Activated CD8-positive, alpha-beta memory T cell treated with anti-CD3 and anti-CD28 coated beads for 24 hours (primary cell): ENCODE data around the gene BCLAF1.

ENCODE experiments used
- DNase-seq: peaks from one replicate; pipeline ENCODE4 v3.0.0-alpha.2; 2020

The BCLAF1 gene, protein sequence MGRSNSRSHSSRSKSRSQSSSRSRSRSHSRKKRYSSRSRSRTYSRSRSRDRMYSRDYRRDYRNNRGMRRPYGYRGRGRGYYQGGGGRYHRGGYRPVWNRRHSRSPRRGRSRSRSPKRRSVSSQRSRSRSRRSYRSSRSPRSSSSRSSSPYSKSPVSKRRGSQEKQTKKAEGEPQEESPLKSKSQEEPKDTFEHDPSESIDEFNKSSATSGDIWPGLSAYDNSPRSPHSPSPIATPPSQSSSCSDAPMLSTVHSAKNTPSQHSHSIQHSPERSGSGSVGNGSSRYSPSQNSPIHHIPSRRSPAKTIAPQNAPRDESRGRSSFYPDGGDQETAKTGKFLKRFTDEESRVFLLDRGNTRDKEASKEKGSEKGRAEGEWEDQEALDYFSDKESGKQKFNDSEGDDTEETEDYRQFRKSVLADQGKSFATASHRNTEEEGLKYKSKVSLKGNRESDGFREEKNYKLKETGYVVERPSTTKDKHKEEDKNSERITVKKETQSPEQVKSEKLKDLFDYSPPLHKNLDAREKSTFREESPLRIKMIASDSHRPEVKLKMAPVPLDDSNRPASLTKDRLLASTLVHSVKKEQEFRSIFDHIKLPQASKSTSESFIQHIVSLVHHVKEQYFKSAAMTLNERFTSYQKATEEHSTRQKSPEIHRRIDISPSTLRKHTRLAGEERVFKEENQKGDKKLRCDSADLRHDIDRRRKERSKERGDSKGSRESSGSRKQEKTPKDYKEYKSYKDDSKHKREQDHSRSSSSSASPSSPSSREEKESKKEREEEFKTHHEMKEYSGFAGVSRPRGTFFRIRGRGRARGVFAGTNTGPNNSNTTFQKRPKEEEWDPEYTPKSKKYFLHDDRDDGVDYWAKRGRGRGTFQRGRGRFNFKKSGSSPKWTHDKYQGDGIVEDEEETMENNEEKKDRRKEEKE

DNA sequence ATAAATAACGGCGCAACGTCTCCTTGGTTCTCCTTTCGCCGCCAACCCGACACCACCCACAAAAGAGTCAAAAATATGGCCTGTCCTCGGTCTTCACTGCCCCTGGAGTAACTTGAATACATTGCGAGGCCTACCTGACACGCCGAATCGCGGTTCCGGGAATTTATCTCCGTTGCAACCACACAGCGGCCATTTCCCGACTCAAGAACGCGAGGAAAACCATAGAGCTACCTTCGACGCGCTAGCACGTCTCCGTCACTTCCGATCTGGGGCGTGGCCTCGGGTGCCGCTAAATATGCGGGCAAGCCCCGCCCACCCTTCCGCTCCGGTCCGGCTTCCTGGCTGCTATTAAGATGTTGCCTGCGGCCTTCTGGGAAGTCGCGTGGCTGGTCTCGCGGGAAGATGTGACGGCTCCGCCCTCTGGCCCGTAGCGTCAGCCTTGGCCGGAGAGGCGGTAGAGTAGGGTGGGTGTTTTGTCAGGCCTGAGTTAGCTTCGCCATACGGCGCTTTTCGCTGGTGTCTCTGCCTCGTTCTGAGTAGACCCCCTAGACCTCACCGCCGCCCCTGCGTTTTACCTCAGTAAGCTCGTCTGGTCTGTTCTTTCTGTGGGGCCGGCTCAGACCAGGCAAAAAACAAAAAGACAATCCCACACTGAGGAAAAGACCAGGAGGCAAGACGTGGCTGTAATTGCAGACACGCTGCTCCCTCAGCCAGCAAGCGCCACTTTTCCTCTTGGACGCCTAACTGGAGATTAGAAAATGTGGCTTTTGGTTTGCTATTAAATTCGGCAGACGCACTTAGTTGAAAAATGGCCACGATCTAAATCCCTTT, at the start of gene BCLAF1:
Gene BCLAF1, minus strand, starts transcription at position 268 of the 831 bp plus-strand sequence. CDS start 9,980 bp downstream, outside the sequence.
- DNase-seq = peak; percentile 99

DNA sequence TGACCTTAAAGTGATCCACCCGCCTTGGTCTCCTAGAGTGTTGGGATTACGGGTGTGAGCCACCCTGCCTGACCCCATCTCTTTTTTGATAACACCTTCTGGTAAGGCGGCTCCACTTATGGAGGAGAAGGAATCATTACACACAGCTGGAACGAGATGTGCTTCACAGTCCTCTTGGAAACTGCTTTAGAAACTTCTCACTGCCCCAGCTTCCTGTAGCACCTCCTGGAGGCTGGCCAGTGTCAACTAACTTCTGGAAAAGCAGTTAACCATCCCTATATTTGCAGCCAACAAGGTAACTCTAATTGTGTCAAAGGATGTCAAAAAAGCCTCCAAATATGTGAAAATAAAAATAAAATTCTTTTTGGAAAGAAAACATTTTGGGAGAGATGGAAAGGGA, 48.8 kb upstream of the BCLAF1 start:
- no peak for DNase-seq

DNA sequence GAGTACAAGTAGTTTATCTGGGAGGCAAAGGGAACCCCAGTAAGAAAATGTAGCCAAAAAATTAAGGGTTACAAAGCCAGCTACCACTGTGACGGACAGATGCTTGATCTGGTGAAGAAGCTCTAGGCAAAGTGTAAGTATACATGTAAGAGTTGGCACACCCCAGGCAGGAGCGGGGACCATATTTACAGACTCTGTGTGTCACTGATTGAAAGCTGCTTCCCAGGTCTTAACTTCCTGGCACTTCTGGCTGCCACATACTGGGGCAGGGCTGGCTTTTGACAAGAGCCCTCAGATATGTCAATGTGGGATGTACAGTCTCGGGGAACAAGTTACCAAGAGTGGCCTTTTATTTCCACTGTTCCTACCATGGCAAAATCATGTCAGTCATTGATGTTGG, 48.0 kb upstream of the BCLAF1 start:
- no peak for DNase-seq

GRCh38 chr6:136337121-136337520, 47.5 kb upstream of the BCLAF1 start:
- no peak for DNase-seq

DNA sequence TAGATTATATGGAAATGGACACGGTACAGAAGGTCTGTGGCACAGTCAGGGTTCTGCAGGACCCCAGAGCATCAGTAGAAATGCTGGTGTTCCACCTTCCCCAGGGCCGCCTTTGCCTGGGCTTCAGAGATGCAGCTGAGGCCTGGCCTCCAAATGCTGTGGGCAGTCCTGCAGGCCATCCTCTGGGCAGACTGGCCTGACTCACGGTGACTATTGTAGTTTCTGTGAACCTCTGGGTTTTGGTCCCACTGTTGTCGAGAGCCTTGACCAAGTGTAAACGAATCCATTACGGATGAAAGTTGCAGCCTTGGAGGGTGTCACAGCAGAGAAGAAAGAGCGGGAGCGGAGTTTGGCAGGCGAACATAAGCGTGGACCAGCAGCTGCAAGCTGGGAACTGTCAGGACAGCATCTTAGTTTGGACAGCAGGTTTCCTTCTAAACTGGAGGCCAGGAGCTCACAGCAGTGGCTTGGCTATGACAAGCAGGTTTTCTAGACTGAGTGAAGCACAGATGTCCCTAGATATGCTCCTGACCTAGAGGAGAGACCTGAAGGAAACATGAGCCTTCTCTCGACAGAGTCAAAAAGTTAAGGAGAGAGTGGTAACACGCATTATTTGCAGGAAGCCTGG, 46.2 kb upstream of the BCLAF1 start:
- DNase-seq = no peak

GRCh38 chr6:136334853-136335252, 45.2 kb upstream of the BCLAF1 start:
- DNase-seq = no peak

DNA sequence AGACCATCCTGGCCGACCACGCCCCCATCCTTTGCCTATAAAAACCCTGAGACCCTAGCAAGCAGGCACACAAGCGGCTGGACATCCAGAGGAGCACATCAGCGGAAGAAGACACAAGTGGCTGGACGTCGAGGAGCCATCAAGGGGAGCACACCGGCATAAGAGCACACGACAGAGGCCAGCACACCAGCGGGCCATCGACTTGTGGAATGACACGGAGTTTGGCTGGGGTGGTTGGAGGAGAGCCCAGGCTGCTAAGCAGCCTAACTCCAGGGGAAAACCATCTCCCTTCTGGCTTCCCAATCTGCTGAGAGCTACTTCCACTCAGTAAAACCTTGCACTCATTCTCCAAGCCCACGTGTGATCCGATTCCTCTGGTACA, 44.8 kb upstream of the BCLAF1 start:
- no peak for DNase-seq

DNA sequence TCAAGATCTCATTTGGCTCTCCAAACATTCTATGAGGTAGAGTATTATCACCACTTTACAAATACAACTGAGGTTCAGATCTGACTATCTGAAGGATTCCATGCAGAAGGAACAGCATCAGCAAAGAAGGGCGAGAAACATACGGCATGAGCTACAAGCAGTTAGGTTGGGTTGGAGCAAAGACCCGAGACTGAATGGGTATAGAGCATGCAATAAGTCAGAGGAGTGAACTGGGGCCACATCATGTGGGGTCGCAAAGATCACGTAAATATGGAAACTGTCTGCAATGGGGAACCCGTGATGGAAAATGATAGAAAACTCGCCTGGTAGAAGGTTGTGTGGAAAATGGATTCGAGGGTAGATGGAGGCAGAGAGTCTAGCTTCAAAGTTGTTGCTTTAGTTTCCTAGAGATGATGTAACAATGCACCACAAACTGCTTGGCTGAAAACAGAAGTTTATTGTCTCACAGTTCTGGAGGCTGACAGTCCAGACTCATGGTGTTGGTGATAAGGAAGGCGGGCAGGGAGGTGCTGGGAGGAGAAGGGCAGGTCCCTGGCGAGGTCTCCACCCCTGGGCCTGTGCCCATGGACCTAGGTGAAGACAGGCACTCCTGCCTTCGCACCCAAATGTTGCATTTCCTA, 44.3 kb upstream of the BCLAF1 start:
- DNase-seq = no peak

- no peak for DNase-seq
These were observed 41.8 kb upstream of the BCLAF1 start for GRCh38 chr6:136331461-136331860.

- DNase-seq = no peak
These were observed 41.0 kb upstream of the BCLAF1 start for GRCh38 chr6:136330634-136331033.

- no peak for DNase-seq
These were observed 36.5 kb upstream of the BCLAF1 start for GRCh38 chr6:136326038-136326553.

DNA sequence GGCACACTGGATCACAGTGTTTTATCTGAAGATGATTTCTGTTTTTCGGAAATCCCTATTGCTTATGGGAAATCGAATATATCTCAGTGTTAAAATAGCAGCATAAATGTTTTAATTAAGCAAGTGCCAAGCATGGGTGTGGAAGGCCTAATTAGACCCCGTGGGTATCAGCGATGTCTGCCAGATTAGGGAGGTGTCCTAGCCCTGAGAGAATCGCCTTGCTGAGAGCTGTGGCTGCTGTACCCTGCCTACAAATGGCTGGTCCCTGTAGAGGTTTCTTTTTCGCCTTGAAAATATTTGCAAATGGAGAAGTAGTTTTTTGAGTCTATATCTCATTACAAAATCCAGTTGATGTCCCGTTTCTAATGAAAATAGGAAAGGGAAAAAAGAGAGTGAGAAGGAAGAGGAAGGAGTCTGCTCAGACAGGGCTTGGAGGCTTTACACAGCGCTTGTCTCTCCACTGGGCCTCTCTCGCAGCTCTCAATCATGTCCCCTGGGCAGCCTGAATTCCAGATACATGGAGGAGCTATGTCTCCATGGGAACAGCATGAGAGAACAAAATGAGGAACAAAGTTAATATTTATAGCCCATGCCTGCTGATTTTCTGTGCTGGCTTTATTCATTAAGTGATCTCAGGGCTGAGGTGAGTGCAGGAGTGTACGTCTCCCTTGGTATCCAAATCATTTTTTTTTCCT, 35.2 kb upstream of the BCLAF1 start:
- no peak for DNase-seq

DNA sequence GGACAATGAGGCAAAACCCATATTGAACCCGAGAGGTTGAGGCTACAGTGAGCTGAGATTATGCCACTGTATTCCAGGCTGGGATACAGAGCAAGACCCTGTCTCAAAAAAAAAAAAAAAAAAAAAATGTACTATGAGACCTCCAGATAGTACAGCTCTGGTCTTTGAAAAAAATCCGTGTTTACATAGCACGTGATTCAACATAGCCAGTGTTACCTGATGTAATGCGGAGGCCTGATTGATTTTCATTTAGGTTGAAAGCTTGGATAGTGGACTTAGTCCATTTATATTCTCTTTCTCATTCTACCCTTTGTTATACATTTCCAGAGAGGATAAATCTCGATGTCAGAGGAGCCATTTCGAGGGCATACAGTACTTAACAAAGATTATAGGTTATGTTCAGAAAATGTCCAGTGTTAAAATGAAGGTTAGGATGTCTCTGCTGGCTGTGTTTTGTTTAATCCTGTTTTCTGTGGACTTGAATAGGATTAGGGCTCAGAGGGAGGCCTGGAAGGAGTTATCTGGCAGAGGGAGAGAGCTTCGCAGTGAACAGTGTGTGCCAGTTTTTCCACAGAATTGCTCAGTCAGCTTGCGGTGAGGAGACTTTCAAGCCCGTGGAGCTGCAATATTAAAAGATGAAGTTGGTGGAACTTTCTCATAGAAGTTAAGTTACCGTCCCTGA, 33.9 kb upstream of the BCLAF1 start:
- DNase-seq = no peak

GRCh38 chr6:136319732-136320131, 30.1 kb upstream of the BCLAF1 start:
- DNase-seq = no peak

DNA sequence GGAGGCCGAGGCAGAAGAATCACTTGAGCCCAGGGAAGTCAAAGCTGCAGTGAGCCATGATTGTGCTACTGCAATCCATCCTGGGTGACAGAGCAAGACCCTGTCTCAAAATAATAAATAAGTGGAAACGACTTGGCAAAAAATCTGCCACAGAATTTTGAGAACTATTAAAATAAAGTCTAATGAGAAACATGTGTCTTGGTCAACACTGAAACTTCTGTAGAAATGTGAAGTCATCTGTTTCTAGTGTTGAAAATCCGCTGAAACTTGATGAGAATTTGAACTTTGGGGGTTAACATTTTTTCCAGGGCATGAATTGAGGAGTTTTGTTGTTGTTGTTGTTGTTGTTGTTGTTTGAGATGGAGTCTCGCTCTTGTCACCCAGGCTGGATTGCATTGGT, 29.0 kb upstream of the BCLAF1 start:
- no peak for DNase-seq

DNA sequence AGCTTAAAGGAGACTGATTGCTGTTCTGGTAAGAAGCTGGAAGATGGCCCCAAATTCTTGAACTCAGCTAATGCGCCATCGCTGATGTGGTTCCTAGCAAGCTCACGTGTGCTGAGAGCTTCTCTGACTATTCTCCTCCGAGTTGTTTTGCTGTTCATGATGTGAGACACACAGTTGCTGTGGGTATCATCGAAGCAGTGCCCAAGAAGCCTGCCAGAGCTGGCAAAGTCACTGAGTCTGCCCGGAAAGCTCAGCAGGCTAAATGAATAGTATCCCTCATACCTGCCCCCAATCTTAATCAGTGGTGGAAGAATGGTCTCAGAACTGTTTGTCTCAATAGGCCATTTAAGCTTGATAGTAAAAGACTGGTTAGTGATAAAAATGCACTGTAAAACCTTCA, 28.3 kb upstream of the BCLAF1 start:
- DNase-seq = no peak

- peak; percentile 66 for DNase-seq
These were observed 27.5 kb upstream of the BCLAF1 start for GRCh38 chr6:136317021-136317694.

GRCh38 chr6:136315594-136315993, 25.9 kb upstream of the BCLAF1 start:
- no peak for DNase-seq

- DNase-seq = no peak
These were observed 23.3 kb upstream of the BCLAF1 start for GRCh38 chr6:136312975-136313374.

GRCh38 chr6:136309729-136310311, 20.2 kb upstream of the BCLAF1 start:
- DNase-seq = no peak
